Midbrain (tissue), 1 donor: ENCODE measurements around the gene KLK6.

Experiments
- DNase-seq: peaks from one replicate; lab custom pipeline; 2025; lab: John Stamatoyannopoulos, UW

KLK6 gene

DNA sequence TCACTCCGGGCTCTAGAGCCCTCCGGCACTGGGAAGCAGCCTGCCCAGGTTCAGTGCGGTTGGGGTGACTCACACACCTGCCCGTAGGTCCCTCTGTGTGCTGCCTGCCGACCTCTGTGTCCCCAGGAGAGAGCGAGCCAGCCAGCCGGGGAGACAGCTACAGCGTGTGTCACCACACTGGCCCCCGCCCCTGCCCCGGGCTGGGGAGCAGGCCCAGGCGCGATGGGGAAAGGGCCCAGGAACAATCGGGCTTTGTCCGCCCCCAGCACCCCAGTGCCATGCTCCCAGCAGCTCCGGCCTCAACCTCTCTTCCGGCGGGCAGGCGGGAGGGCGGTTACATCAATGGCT, at the start of gene KLK6:
Gene KLK6 (minus strand): TSS at position 179 of the 348 bp plus-strand sequence. CDS start 1,487 bp downstream, outside the sequence.
- DNase-seq, result peak; percentile 90

DNA sequence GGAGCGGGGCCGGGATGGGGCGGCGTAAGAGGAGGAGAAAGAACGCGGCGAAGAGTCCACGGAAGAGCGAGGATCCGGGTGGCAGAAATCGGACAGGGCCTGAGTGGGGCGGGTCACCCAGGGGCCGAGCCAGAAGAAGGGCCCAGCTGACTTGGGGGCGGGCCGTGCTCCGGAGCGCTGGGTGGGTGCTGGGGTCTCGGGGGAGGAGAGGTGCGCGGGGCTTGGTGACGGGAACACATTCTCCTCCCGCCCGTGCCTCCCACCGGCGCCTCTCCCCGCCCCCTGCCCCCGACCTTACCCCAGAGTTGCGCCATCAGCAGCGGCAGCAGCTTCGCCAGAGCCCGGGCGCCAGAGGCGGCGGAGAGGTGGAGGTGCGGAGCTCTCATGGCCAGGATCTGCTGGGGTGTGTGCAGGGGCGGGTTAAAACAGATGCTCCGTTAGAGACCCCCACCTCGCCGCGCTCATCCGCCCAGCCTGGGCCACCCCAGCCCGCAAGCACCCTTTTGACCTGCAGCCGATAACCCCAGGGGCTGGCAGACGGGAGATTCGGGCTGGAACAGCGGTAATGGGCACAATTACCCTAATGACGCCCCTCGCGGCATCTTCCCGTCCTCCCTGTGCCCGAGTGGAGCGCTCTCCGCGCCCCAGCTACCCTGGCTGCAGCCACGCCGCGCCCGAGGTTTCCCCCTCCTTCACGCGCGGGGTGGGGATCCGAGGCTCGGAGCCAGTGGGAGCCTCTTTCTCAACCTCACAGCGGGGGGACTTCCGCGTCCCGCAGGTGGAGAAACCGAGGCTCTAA, 49.6 kb upstream of the KLK6 start:
- DNase-seq, result no peak

- peak; percentile 76 for DNase-seq
Measured at GRCh38 chr19:51016798-51017683, 47.6 kb upstream of the KLK6 start.

DNA sequence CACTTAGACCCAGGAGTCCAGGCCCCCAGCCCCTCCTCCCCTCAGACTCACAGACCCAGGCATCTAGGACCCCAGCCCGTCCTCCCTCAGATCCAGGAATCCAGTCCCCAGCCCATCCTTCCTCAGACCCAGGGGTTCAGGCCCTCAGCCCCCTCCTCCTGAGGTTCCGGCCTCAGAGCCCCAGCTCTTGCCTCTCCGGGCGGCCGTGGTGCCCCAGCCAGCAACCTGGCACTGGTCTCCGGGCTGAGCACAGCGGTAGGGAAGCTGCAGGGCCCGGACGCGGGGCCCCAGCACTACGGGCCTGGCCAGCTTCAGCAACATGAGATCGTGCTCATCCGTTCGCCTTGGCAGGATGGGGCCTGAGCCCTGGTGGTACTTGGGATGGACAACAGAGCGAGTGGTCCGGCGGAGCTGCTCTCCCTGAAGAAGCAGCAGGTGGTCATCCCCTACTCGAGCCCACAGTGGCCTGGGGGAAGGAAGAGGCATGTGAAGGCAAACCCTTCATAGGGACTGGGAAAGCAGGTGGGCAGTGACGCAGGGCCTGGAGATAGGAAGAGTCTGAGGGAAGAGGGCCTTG, 46.4 kb upstream of the KLK6 start:
- no peak for DNase-seq

GRCh38 chr19:51014242-51014641, 44.9 kb upstream of the KLK6 start:
- no peak for DNase-seq

DNA sequence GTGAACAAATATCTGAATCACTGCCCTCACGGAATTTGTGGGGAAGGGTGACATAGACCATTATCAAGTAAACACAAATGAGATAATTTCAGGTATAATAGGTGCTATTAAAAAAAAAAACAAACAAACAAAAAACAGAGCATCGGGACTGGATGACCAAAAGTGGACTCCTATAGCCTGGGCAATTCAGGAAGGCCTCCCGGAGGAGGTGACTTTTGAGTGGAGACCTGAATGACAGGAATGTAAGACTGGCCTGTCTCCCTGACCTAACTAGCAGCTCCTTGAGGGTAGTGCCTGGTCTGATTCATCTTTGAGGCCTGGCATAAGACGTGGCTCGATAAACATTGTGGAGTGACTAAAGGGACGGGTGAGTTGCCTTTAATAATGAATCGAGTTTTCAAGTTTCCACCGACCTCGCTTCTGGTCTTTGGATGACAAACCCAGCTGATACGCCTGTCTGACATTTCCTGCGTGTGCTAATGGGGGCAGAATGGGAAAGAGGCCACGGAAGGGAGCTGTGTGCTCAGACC, 43.3 kb upstream of the KLK6 start:
- DNase-seq, result no peak

GRCh38 chr19:51010066-51010795, 40.8 kb upstream of the KLK6 start:
- no peak for DNase-seq

GRCh38 chr19:51009061-51009891, 39.9 kb upstream of the KLK6 start:
- DNase-seq, result no peak

- DNase-seq, result no peak
Measured at GRCh38 chr19:51007488-51007887, 38.1 kb upstream of the KLK6 start.

DNA sequence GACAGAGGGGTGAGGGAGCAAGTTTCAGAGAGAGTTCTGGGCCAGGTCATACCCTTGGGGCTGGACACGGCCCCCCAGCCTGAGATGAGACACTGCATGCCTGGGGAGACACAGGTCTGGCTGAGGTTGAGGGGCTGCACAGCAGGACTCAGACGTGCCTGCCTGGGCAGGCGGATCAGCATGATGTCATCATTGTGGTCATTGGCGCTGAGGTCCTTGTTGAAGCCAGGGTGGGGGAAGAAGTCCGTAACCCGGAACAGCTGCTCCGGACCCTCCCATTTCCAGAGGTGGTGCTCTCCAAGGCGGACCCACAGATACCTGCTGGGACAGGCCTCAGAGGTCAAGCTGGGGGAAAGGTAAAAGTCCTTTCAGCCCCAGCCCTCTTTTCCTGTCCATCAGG, 37.0 kb upstream of the KLK6 start:
- DNase-seq, result no peak

- no peak for DNase-seq
Measured at GRCh38 chr19:51005248-51005647, 35.9 kb upstream of the KLK6 start.

DNA sequence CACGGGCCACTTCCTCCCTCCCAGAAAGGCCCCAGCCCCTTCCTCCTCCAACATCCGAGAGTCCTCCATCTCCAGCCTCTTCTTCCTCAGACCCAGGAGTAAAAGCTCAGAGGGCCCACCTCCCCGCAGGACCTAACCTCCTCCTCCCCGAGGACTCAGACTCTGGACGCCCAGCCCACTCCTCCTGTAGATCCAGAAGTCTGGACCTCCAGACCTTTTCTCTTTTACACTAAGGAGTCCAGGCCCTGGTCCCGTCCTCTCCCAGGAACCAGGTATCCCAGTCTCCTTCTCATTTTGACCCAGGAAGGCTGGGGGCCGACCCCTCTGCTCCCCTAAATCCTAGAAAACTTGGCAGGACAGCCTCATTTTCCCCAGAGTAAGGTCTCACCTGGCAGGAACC, 33.9 kb upstream of the KLK6 start:
- no peak for DNase-seq

DNA sequence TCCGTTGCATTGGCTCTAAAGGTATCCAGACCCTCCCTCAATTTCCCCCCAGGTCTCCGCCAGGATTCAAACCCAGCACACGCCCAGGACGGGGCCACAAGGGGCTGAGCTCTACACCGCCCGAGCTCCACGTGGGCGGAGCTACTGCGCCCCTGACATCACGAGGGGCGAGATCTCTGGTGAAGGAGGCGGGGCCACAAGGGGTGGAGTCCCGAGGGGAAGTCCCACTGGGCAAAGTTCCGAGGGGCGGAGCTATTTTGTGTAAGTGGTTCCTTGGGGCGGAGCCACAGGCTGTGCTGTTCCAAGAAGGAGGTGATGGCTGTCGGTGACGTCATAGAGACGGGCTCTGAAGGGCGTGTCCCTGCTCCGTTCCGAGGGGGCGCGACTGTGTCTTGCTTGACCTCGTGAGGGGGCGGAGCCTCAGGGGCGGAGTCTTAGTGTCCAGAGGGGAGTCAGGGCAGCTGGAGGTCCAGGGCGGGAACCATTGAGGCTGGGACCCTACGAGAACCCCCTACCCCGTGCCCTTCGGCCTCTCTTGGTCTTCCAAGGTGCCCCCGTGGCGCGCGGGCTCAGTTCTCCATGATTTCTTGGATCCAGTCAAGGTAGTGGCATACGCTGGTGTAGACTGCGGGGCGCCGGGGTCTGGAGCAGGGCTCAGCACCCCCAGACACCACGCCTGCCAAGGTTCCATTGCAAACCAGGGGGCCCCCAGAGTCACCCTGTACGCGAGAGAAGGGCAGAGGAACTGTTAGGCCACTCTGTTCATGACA, 33.3 kb upstream of the KLK6 start:
- no peak for DNase-seq

- DNase-seq, result no peak
Measured at GRCh38 chr19:51002089-51002532, 32.7 kb upstream of the KLK6 start.

DNA sequence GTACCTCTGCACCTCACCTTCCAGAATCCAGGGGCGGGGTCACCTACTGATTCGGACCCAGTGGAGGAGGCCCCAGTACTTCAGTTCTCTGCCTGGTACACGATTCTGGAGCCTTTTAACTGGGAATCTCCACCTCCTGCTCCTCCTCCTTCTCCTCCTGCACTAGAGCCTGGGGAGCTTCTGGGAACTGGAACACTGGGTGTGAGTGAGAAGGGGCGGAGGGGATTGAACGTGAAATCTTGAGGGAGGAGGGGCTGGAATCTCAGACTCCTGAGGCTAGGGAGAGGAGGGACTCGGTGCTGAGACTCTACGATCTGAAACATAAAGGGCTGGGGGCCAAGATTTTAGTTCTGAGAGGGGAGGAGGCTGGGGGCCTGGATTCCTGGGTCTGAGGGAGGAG, 32.1 kb upstream of the KLK6 start, which contains the start of gene KLK8:
Gene KLK8 (minus strand): TSS at position 90 of the 400 bp plus-strand sequence. CDS start 437 bp downstream, outside the sequence.
- DNase-seq, result no peak

GRCh38 chr19:51000981-51001380, 31.6 kb upstream of the KLK6 start:
- DNase-seq, result no peak

DNA sequence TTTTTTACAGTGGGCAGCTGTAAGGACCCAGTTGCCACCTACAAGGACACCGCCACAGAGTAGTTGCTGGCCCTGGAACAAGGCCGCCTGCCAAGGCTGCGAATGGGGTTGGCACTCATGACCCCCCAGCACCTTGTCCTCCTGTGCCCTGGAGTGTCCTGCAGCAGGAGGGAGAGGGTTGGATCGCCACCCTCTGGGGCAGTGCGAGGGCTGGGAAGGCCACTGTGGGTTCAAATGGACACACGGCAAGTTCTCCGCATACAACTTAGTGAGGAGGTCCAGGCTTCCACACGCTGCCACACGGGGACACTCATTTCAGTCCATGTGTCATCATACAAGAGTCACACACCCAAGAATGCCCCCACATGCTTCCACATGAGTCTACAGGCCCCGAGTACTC, 31.0 kb upstream of the KLK6 start:
- DNase-seq, result no peak

DNA sequence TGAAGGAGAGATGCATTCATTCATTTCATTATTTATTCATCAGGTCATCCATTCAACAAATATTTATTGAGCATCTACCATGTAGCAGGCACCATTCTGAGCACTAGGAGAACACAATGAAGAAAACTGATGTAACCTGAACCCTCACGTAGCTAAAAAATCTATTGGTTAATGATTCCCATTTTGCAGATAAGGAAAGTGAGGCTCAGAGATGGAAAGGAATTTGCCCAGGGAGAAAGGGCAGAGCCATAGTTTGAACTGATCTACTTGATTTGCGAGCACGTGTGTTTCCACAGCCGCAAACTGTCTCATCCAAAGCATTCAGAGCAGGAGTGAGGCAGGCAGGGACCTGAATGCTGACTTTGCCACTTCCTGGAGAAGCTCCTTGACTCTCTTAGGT, 29.3 kb upstream of the KLK6 start:
- no peak for DNase-seq

GRCh38 chr19:50998061-50998460, 28.7 kb upstream of the KLK6 start:
- no peak for DNase-seq

- no peak for DNase-seq
Measured at GRCh38 chr19:50994129-50994528, 24.7 kb upstream of the KLK6 start.
